NK-92 treated with Interleukin-12 subunit alpha and Interleukin-12 subunit beta, amount 100 ng/mL, for 24 hours (cell line): Measurements from ENCODE around the gene CTIF.

Source experiments
- DNase-seq: peaks from one replicate; lab custom pipeline; 2025; lab: John Stamatoyannopoulos, UW

Gene CTIF

DNA sequence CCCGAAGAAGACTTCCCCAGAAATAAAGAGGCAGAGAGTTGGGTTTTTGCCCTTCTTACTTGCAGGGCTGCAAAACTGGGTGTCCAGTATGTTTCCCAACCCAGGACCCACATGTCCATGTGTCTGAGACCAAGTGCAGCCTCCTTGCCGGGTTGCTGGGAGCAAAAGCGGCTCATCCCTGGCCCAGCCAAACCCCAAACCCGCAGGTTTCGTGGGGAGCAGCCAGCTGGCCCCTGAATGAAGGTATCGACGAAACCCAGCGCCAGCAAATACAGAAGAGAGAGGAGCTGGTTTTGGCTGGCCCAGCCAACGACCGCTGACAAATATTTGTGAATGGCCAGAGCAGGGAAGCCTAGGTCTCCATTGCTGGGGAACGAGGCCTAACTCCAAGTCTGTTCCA, 214.9 kb downstream of the CTIF start:
- DNase-seq, result no peak

DNA sequence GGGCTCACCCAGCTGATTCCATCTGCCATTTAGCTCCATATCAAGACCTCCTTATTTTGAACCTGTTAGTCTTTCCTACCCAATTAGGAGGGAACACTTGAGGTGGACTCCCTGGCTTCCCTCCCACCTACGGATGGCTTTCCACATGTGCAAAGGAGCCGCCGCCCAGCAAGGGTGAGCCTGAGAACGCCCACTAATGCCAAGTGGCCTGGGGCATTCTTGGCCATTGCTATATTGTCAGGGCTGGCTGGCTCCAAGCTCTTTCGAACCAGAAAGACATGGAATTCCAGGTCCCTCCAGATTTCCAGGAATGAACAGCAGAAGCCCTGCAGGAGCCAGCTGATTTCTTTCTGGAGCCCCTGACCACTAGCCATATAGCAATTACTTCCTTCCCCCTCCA, 215.7 kb downstream of the CTIF start:
- no peak for DNase-seq

DNA sequence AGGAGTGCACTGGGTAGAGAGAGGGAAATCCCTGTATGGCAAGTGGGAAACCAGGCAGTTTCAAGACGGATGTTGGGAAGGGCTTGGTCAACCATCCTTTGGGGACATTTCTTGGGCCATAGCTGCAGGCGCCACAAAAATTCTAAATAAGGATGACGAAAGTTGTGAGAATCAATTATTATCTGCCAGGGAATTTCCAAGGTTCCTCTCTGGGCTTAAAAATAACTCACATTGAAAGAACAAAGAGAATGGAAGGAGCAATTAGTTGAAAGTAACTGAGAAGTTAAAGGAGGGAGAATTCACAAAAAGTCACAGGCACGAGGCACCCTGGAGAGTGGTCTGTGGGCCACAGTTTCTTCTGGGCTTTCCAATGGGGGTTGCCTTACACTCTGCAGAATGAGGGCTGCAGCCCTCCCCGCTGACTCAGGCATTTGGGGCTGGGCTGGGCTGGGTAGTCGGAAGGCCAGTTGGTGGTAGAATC, 216.2 kb downstream of the CTIF start:
- DNase-seq, result no peak

DNA sequence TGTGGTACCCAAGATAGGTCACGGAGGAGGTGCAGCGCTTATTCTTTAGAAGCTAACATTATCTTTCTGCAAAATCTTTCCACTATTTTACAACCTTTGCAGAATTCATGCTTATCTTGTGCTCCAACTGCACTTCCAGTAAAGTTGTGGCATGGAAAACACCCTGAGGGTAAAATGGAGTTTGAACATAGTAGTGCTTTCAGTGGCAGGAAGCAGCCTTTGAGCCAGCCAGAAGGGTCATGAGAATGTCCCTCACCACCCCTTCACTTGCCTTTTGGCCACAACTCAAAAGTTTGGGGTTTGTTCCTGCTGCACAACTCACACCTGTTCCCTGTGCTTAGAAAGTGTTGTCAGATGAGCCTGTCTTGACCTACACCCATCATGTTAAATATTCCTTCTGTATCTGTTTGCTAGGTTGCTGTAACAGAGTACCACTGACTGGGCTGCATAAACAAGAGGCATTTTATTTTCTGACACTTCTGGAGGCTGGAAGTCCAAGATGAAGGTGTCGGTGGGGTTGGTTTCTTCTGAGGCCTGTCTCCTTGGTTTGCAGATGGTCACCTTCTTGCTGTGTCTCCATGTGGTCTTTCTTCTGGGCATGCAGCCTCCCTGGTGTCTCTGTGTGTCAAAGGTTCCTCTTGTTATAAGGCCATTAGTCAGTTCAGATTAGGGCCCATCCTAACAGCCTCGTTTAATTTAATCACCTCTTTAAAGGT, 217.8 kb downstream of the CTIF start:
- DNase-seq, result no peak

DNA sequence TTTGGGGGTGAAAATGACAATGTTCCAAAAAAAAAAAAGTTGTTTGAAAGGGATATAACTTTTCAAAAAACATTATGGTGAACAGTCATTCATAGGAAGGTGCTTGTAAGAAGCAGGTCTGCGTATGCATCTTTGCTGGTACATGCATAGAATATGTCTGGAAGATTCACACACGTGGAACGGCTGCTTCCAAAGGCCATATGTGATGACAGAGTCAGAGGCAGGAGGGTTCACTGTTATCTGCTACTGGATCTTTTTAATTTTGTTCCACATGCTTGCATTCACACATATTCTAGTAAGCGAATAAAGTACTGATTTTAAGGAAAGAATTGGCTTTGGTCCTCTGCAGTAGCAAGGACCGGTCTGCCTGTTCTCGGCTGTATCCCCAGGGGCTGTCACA, 218.5 kb downstream of the CTIF start:
- DNase-seq, result no peak

DNA sequence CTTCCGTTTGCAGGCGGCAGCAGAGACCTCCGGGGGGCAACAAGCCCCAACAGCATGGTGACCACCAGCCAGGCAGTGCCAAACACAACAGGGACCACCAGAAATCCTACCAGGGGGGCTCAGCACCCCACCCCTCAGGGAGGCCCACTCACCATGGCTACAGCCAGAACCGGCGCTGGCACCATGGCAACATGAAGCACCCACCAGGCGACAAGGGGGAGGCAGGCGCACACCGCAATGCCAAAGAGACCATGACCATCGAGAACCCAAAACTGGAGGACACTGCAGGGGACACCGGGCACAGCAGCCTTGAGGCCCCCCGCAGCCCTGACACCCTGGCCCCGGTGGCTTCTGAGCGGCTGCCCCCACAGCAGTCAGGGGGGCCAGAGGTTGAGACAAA, 219.1 kb downstream of the CTIF start:
- DNase-seq, result no peak

DNA sequence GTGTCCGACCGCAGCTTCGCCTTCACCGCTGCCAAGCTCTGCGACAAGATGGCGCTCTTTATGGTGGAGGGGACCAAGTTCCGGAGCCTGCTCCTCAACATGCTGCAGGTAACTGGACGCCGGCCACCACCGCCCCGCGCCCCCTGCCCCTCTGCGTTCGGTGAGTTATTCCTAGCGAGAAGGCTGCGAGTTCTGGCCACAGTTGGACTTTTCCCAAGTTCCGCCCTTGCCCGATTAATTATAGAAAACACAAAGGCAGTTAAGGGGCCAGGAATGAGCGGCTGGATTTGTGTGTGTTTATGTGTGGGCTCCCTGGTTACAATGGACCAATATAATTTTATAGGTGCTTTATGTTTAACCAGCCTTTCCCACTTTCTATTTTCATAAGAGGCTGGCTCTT, 222.8 kb downstream of the CTIF start:
- DNase-seq, result no peak

DNA sequence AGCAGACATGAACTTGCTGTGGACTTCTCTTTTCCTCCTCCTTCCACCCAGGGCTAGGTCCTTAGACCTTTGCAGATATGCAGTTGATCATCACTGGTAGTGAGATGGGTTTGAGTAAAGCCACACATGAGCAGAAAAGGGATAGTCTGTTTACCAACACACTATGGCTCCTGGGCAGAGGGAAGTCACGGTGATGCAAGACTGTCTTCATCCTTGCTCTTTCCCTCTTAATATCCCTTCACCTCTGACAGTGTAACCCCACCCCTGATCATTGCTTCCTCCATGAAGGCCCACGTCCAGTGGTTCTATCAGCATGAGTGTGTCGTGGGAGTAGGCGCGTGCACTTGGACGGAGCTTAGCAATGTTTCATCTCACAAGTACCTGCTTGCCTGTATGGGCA, 223.2 kb downstream of the CTIF start:
- DNase-seq, result no peak

DNA sequence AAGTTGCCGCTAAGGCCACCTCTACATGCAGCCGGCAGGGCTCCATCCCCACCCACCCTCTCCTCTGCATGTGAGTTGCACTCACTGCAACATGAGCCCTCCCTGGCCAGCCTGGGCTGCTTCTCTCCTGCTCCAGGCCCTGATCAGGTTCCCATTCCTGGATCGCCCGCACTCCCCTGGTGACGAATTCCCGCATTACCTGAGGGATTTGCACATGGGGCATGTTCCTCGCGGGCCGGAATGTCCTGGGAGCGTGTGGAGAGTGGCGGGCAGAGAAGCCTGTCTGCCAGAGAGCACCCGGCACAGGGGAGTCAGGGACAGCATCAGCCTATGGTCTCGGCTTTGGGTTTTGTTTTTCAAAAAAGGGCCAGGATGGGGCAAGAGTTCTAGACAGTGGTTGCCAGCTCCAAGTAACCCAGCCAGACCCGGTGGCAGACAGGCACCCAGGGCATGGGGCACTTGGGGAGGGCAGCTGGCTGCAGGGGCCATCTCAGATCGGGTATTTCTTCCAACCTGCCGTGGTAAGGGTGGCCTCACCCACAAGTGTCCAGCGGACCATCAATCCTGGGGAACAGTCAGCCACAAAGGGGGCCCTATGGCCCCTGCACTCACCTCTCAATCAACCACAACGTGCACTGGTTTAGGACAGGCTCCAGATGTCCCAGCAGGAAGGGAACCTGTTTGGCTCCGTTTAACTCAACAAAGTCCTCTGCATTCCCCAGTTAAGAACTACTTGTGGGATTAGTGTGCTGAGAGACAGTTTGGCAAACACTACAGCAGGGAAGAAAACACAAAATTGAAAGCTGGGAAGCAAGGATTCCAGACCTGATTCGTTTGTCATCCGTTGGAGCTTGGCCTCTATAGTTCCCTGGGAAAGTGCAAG, 224.2 kb downstream of the CTIF start:
- no peak for DNase-seq

DNA sequence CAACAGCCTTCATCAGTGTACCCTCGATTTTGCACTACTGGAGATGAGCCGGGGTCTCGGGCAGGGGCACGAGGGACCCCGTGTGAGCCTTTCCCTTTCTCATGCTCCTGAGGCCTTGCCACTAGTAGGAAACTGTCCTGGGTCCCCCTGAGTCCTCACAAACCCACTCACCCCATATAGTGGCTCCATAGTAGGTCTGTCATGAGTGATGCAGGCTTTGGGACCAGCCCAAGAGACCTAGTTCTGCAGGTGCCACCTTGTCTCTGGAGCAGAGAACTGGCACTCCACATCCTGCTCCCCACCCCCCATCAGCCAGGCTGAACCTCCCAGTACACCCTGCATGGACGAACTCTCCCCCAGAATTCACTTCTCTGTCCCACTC, 224.9 kb downstream of the CTIF start:
- no peak for DNase-seq

DNA sequence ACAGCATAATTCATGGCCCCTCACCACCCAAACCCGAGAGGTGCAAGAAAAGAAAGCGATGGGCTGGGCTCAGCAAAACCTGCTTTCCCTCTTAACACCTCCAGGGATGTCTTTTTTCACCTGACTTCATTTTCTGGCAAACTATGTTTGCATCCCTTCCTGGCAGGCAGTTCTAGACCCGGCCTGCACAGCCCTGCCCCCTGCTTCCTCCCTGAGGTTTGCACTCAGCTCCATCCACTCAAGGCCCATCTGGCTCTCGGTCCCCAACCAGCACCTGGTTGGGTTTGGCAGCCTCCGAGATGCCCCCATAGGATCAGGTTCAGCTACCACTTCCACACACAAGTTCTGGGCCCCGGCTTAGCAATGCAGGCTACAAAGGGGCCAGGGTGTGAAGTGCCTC, 226.2 kb downstream of the CTIF start:
- DNase-seq, result no peak

DNA sequence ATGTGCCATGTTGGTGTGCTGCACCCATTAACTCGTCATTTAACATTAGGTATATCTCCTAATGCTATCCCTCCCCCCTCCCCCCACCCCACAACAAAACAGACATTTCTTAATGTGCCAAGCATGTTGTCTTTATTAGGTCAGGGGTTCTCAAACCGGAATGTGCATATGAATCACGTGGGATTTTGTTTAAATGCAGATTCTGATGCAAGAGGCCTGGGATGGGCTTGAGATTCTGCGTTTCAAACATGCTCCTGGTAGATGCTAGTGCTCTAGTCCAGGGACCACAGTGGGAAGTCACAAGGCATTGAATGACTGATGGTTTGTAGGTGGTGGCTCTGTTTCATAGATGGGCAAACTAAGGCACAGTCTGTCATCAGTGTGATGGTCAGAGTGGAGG, 227.2 kb downstream of the CTIF start:
- DNase-seq, result no peak

DNA sequence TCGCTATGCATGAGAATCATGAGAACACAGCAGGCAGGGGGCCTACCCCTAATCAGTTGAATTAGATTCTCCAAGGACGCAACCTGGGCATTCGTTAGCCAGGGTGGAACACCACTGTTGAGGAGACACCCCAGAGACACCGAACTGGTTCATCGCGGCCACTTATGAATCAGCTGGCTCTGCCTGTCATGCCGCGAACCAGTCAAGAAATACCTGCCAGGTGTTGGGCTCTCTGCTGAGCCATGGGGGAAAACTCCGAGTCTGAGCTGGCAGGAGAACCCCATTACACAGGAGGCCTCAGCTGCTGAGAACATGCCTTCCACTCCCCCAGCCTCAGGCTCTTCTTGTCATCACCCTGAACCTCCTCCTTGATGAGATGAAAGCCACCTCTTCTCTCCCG, 227.7 kb downstream of the CTIF start:
- no peak for DNase-seq

DNA sequence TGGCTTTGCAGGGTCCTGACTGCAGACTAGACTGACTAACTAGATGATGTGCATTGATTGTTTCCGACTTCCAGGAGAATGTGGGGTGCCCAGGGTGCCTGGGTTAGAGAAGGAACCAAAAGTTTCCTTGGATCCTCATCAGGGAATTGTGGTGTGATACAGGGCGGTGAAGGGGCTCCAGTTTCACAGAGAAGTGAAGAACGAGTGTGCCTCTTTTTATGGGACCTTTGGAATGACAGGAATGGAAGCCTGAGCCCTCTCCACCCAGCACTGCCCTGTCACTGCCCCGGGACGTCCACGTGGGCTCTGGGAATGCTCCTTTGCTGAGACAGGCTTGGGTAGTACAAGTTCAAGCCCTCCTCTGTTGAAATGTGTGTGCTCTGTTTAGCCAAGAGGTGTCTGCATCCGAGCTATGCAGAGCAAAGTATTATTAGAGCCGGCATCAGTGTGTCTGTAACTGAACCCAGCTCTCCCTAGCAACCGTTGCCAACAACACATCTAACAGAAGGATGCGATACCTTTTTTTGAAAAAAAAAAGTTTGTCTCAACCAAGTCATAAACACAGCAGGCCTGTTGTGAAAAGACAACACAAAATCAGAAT, 228.4 kb downstream of the CTIF start:
- DNase-seq, result no peak

DNA sequence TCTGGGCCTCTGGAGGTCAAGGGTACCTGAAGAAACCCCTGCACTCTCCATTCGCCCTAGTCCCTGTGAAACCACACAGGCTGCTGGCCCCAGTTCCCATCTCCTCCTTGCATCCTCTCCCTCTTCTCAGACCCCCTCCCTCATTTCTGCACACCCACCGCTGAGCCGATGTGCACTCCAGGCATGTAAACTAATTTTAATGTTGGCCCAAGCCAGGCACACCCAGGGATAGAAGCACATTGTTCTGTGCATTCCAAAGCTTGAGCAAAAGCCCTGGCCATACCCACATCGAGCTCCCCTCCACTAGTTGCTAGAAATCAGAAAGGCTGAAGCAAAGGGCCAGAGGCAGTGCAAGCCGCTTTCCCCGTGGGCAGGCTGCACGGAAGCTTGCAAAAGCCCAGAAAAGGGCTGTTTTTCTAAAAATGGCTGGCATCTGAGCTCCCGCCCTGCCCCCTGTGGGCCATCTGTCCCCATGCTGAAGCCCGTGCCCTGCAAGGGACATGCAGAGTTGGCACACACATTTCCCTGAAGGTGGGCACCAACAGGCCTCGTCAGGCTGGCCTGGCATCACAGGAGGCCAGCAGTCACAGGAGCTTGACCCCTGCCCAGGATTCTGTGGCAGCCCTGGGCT, 230.3 kb downstream of the CTIF start:
- DNase-seq, result no peak

DNA sequence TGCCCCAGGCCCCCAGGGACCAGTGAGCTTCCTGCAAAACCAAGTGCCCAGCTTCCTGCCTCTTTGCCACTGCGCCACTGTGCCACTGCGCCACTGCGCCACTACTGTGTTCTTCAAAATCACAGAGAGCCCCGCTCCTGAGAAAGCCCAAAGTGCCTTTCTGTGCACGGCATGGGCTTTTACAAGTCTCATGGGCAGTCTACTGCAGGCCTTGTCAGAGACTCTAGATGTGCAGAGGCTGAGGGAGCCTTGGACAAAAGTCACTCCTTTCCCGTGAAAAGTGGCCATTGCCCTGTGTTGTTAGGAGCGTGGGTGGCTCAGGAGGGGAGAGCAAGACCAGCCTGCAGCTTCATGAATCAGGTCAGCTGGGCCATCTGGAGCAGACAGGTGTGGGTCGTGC, 231.4 kb downstream of the CTIF start:
- DNase-seq, result no peak

DNA sequence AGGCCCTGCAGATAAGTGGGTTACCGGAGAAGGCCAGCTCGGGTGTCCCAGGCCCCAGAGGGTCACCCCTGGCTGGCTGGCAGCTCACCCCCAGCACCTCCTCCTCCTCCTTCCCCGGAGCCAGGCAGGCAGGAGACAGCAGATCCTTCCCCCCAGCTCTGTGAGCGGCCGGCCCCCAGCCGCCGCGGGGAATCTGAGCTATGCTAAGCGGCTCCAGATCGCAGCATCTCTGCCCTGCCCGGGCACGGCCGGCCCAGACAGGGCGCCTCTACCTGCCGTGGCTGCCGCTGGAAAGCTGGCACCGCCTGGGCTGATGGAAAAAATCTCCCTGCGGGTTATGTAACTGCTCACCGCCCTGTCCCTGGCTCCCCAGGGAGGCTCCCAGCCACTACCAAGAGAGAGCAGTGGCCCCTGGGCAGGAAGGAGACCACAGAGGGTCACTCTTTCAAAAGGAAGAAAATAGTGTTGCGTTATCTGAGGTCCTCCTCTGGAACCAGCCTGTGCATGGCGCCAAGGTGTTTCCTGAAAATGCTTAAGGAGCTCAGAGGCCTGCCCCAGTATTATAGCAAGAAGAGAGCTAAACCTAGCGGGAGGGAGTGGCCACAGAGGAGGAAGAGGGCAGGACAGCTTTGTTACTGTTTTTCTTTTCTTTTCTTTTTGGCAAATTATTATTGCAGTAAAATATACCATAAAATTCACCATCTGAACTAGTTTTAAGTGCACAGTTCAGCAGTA, 233.0 kb downstream of the CTIF start:
- DNase-seq, result no peak

DNA sequence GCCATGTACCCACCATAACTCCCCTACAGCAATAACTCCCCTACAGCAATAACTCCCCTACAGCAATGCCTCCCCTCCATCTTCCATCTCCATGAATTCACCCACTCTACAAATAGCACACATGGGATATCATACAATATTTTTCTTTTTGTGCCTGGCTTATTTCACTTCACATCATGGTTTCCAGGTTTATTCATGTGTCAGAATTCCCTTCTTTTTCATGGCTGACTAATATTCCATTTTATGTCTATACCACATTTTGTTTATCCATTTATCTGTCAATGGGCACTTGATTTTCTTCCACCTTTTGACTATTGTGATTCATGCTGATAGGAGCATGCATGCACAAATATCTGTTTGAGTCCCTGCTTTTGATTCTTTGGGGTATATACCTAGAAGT, 233.6 kb downstream of the CTIF start:
- DNase-seq, result no peak

DNA sequence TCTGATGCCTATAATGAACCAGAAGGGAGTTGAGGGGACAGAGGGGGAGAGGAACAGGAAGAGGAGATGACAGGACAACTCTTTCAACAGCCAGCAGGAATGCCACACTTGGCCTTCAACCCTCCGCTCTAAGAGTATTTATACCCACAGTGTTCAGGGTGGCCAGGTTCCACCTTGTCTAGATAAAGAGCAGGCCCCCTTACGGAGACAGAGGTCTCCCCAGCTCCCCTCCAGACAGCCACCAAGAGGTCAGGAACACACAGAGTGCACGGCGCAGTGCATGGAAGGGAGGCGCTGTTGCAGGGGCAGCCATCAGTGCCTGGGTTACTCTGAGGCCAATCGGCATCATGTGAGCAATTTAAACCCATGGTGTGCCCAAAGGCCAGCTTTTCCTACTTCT, 235.0 kb downstream of the CTIF start:
- DNase-seq, result no peak

DNA sequence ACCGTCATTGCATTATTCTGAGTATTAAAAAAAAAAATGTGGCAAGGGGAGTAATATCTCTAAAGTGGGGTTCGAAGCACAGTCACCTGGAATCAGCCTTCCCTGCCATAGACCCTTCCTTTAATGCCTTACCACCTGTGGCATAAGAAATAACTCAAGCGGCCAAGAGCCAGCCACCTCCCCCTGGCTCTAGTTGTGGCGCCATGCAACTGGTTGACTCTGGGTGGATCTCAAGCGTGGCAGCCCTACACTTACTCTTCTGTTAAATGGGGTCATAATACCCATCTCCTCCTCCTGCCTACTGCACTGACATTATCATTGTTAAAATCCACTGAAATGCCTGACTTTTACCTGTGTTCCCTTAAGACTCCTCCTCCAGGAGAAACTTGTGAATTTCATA, 236.1 kb downstream of the CTIF start:
- DNase-seq, result no peak

DNA sequence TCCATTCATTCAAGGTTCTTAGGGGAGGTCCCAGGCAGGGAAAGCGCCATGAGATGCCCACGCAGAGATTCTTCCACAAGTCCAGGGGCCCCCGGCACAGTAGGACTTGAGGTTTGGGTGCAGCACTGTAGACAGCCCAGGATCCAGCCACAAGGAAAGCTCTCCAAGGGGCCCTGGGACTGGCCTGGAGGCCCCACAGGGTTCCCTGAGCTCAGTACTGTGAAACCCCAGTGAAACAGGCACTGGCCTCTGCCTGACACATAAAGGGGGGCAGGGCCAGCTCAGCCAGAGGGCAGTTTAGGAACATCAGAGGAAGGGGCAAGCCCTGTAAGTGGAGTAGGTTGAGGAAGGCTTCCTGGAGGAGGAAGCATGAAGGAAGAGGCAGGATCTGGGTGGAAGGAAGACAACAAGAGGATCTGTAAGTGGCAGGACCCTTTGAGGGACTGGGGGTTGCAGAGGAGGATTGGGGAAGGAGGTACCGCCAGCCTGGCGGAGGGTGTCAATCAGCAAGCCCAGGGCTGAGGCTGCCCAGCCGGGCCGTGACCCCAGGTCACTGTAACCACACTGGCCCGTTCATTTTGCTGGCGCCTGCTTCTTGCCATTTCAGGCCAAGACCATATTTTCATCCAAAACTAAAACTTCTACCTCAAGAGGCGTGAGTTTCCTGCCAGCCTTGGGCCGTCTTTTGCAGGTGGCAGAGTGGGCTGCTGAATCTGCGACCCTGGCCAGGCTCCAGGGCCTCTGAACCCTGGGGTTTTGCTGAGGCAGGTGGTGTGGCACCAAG, 236.7 kb downstream of the CTIF start:
- DNase-seq, result no peak
